ENCODE results near the gene GLP1R.

Gene GLP1R

DNA sequence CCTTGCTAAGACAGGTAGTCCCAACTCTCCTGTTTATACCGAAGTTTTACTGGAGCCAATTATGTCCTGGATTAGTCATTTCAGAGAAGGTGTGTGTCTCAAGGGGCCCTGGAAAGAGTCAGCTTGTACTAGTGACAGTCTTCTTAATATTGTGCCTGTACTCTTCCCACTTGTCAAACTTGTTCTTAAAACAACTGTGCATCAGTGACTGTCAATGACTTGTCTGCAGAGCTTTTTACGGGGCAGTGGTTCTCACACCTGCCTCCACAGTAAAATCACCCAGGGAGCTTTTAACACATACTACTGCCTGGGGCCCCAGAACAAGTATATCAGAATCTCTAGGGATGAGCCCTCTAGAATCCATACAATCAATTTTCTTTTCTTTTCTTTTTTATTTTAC lies 28.4 kb upstream of the GLP1R start:
- Histone ChIP-seq H3K9ac (ENCODE audit: low read length) (no peak overlapping the region), H3K4me1 (ENCODE audit: insufficient read depth, low read length) (no peaks in the 10 kb centered on the region), H3K4me3 (ENCODE audit: low read depth in 1 of 2, low read length in 2 of 2) (no peak overlapping the region), H3K27ac (ENCODE audit: low read depth, low read length) (no peak overlapping the region), H3K27me3 (ENCODE audit: control insufficient read depth in 1 of 2, insufficient read depth in 2 of 2, low read length in 2 of 2) (no peaks in the 10 kb centered on the region), H3K9me3 (ENCODE audit: low read length) (no peaks in the 10 kb centered on the region), H3K36me3 (ENCODE audit: insufficient read depth, low read length) (no peaks in the 10 kb centered on the region)

DNA sequence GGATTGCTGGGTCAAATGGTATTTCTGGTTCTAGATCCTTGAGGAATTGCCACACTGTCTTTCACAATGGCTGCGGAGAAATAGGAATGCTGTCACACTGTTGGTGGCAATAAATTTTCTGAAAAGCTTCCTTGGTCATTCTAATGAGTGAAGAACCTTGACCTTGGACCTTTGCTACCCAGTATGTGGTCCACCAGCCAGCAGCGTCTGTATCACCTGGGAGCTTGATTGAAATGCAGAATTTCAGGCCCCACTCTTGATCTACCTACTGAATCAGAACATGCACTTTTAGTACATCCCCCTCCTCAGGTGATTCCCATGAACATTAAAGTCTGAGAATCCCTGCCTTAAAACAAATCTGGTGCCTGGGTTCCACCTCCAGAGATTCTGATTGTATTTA lies 27.5 kb upstream of the GLP1R start:
- Histone ChIP-seq H3K9ac (ENCODE audit: low read length) (no peak overlapping the region), H3K9me3 (ENCODE audit: low read length) (no peaks in the 10 kb centered on the region), H3K27ac (ENCODE audit: low read depth, low read length) (no peak overlapping the region), H3K27me3 (ENCODE audit: control insufficient read depth in 1 of 2, insufficient read depth in 2 of 2, low read length in 2 of 2) (no peaks in the 10 kb centered on the region), H3K4me3 (ENCODE audit: low read depth in 1 of 2, low read length in 2 of 2) (no peak overlapping the region), H3K4me1 (ENCODE audit: insufficient read depth, low read length) (no peaks in the 10 kb centered on the region), H3K36me3 (ENCODE audit: insufficient read depth, low read length) (no peaks in the 10 kb centered on the region)

DNA sequence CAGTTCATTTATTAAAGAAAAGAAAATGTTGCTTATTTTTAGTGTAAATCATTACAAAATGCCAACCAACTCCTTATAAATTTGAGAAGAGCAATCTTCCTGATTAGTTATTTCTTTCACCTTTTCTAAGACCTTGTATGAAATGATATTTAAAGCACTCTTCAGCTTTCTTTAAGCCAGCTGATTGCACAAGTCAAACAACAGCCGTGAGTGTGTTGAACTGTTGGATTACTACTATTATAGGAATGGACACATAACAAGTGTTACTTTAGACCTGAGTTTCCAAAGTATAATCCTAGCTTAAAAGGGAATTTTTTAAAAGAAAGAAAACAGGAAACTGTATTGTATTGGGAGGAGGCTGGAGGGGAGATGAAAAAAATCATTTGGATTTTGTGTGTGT lies 26.8 kb upstream of the GLP1R start:
- Histone ChIP-seq H3K36me3 (ENCODE audit: insufficient read depth, low read length) (no peaks in the 10 kb centered on the region), H3K9ac (ENCODE audit: low read length) (no peak overlapping the region), H3K4me1 (ENCODE audit: insufficient read depth, low read length) (no peaks in the 10 kb centered on the region), H3K4me3 (ENCODE audit: low read depth in 1 of 2, low read length in 2 of 2) (no peak overlapping the region), H3K27ac (ENCODE audit: low read depth, low read length) (no peak overlapping the region), H3K27me3 (ENCODE audit: control insufficient read depth in 1 of 2, insufficient read depth in 2 of 2, low read length in 2 of 2) (peaks cover 0 to 2% of the 10 kb centered on the region in 2 donors), H3K9me3 (ENCODE audit: low read length) (no peaks in the 10 kb centered on the region)

DNA sequence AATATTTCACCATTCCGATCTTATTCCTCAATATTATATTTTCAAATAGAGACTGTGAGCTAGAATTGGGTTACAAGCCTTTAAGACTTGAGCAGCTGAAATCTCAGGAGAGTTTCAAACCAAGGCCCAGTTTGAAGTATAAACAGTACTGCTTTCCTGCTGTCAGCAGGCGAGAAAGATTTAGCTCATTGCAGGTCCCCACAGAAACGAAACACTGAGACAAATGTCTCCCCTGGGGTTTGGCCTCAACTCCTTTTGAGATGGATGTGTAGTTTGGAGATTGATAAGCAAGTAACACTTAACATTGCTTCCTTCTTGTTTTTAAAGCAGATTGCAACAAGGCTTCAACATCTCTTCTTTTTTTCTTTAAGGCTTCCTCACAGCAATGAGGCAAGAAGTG lies 22.4 kb upstream of the GLP1R start:
- Histone ChIP-seq H3K9ac (ENCODE audit: low read length) (no peak overlapping the region), H3K4me3 (ENCODE audit: low read depth in 1 of 2, low read length in 2 of 2) (no peak overlapping the region), H3K27ac (ENCODE audit: low read depth, low read length) (no peak overlapping the region), H3K4me1 (ENCODE audit: insufficient read depth, low read length) (no peaks in the 10 kb centered on the region), H3K36me3 (ENCODE audit: insufficient read depth, low read length) (no peaks in the 10 kb centered on the region), H3K9me3 (ENCODE audit: low read length) (no peaks in the 10 kb centered on the region), H3K27me3 (ENCODE audit: control insufficient read depth in 1 of 2, insufficient read depth in 2 of 2, low read length in 2 of 2) (peaks cover 0 to 7% of the 10 kb centered on the region in 2 donors)

DNA sequence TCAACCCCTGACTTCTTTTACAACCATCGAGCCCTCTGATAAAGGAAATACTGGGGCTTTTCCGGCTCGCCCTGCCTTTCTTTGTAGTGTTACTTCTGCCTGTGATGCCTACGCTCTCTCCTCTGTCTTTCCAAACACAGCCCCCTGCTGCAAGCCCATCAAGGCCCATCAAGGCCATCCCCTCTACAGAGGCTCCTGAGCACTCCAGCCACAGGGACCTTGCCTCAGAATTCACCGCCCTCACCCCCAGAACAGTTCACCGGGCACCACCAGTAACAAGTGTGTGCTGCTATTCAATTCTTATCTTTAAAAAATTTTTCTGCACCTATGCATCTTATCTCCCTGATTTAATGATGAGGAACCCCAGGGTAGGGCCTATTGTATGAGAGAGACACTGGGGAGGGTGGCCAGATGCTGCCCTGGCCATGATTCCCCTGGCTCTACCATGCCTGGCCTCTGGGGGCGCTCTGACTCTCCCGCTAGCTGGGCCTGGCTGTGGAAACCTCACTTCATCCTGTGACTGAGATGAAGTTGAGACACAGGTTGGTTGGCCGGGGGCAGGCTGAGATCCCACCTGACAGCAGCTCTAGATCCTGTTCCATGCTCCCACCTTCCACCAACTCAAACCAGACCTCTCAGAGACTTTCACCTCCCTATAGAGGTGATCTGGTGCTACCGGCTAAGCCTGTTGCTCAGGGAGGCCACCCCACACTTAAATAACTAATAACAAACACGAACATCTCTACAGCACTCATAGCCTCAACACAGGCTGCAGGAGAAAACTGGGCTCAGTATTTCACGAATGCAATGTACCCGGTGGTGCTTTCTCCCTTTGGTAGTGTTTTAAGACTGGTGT lies 19.2 kb upstream of the GLP1R start:
- Histone ChIP-seq H3K9me3 (ENCODE audit: low read length) (no peaks in the 10 kb centered on the region), H3K27me3 (ENCODE audit: control insufficient read depth in 1 of 2, insufficient read depth in 2 of 2, low read length in 2 of 2) (peaks cover 0 to 7% of the 10 kb centered on the region in 2 donors)

DNA sequence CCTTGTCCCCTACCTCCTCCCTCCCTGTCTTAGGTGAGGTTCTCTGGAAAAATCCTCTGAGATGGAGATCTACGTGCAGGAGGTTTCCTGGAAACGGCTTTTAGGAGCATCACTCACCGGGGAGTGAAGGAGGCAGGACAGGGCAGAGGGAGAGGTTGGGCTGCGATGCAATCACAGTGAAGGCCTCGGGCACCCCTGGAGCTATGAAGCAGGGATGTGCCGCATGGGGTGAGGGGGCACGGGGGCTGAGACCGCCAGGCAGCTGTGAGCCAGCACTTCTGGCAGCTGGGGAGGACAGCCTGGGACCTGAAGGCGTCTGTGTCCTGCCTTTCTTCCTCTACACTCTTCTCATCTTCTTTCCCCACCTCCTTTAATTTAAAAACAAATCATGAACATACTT lies 12.9 kb upstream of the GLP1R start:
- Histone ChIP-seq H3K4me3 (ENCODE audit: low read depth in 1 of 2, low read length in 2 of 2) (no peak overlapping the region), H3K36me3 (ENCODE audit: insufficient read depth, low read length) (no peaks in the 10 kb centered on the region), H3K9me3 (ENCODE audit: low read length) (no peaks in the 10 kb centered on the region), H3K9ac (ENCODE audit: low read length) (no peak overlapping the region), H3K27ac (ENCODE audit: low read depth, low read length) (no peak overlapping the region), H3K4me1 (ENCODE audit: insufficient read depth, low read length) (no peaks in the 10 kb centered on the region), H3K27me3 (ENCODE audit: control insufficient read depth in 1 of 2, insufficient read depth in 2 of 2, low read length in 2 of 2) (peaks cover 0 to 6% of the 10 kb centered on the region in 2 donors)

More for the DNA sequence above, 19.2 kb upstream of the GLP1R start:
- no peak overlapping the region for H3K9ac ChIP-seq (ENCODE audit: low read length)
- no peak overlapping the region for H3K27ac ChIP-seq (ENCODE audit: low read depth, low read length)
- H3K36me3 ChIP-seq (ENCODE audit: insufficient read depth, low read length) = no peaks in the 10 kb centered on the region
- no peak overlapping the region for H3K4me3 ChIP-seq (ENCODE audit: low read depth in 1 of 2, low read length in 2 of 2)
- no peaks in the 10 kb centered on the region for H3K4me1 ChIP-seq (ENCODE audit: insufficient read depth, low read length)

DNA sequence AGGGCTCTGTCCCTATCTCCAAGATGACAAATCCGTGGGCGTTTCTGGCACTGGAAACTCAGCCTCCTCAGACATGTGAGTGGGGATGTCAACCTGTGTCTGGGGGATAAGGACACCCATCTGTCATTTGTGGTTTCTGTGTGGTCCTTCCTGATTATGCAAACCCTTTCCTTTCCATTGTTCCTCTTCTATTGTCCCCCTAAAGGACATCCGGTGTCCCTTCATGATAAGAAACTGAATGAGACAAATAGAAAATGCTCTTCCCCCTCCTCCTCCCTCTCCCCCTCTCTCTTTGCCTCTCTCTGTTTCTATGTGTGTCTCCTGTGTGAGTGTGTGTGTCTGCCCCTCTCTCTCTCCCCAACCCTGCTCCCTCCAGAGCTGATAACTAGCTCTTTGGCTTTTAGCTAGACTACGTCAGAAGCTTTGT lies 11.5 kb upstream of the GLP1R start:
- H3K36me3 ChIP-seq (ENCODE audit: insufficient read depth, low read length) = no peaks in the 10 kb centered on the region
- H3K27ac ChIP-seq (ENCODE audit: low read depth, low read length) = no peak overlapping the region
- peaks cover 0 to 6% of the 10 kb centered on the region in 2 donors for H3K27me3 ChIP-seq (ENCODE audit: control insufficient read depth in 1 of 2, insufficient read depth in 2 of 2, low read length in 2 of 2)
- no peaks in the 10 kb centered on the region for H3K4me1 ChIP-seq (ENCODE audit: insufficient read depth, low read length)
- H3K9me3 ChIP-seq (ENCODE audit: low read length) = no peaks in the 10 kb centered on the region
- H3K4me3 ChIP-seq (ENCODE audit: low read depth in 1 of 2, low read length in 2 of 2) = no peak overlapping the region
- H3K9ac ChIP-seq (ENCODE audit: low read length) = no peak overlapping the region

DNA sequence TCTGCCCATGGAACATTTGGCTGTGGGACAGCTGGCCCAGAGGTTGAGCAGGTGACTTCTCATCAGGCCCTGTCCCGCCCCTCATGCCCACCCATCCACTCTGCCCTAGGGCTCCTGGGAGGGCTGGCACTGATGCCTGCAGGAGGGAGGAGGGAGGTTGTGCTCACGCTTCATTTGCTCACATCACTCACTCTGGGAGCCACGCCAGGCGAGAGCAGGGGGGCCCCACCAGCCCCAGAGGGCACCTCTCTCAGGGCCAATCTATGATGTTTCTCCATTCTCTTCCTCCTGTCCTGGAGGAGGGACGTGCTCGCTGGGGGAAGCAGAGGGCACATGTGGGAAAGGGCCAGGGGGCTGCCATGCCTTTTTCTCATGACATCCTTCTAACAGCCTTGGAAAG lies 10.9 kb upstream of the GLP1R start:
- H3K36me3 ChIP-seq (ENCODE audit: insufficient read depth, low read length) = no peaks in the 10 kb centered on the region

DNA sequence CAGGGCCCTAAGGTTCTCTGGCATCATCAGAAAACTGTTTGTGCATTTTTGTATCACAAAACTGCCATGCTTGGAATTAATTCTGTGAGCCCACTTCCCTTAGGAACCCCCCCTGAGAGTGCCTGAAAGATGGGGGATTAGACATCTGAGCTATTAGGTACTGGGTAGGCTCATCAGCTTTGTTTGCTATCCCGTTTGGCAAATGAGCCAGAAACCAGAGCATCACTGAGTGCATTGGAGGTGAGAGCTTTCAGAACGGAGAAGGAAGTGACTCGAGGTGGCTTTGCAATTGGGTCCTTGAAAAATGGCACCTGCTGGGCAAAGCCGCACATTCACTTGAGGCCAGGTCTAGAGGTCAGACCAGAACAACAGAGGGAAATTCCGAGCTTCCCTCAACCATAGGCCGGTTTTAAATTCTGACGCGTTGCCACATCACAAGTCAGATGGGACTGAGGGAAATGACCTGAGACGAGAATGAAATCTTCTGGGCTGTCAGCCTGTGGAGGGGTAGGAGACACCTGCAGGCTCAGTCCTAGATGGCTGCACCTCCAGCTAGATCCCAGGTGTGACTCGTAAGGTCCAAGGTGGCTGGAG lies 8.4 kb upstream of the GLP1R start:
- no peak overlapping the region for H3K27ac ChIP-seq (ENCODE audit: low read depth, low read length)

More for the DNA sequence above, 10.9 kb upstream of the GLP1R start:
- Histone ChIP-seq H3K4me1 (ENCODE audit: insufficient read depth, low read length) (no peaks in the 10 kb centered on the region), H3K27me3 (ENCODE audit: control insufficient read depth in 1 of 2, insufficient read depth in 2 of 2, low read length in 2 of 2) (peaks cover 0 to 6% of the 10 kb centered on the region in 2 donors), H3K4me3 (ENCODE audit: low read depth in 1 of 2, low read length in 2 of 2) (no peak overlapping the region), H3K27ac (ENCODE audit: low read depth, low read length) (no peak overlapping the region), H3K9me3 (ENCODE audit: low read length) (no peaks in the 10 kb centered on the region), H3K9ac (ENCODE audit: low read length) (no peak overlapping the region)

DNA sequence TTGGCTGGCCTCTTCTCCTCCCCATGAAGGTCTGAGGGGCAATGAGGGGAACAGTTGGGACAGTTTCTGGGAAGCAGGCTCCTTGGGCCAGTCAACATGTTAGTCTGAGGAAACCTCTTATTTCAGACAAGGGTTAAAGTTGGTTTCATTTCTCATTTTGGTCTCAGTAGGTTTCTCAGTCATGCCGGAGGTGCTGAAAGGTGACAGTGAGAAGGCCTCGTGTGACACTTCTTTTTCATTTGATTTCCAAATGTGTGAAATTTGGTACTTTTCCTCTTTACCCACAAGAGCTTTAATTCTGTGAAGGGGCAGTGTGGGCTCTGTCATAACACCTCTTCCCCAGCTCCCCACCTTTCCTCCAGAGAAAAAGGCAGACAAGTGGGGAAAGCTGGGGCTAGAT lies 7.5 kb upstream of the GLP1R start:
- peaks cover 0 to 6% of the 10 kb centered on the region in 2 donors for H3K27me3 ChIP-seq (ENCODE audit: control insufficient read depth in 1 of 2, insufficient read depth in 2 of 2, low read length in 2 of 2)
- no peak overlapping the region for H3K9ac ChIP-seq (ENCODE audit: low read length)
- no peaks in the 10 kb centered on the region for H3K36me3 ChIP-seq (ENCODE audit: insufficient read depth, low read length)

More for the DNA sequence above, 8.4 kb upstream of the GLP1R start:
- Histone ChIP-seq H3K9ac (ENCODE audit: low read length) (no peak overlapping the region), H3K9me3 (ENCODE audit: low read length) (no peaks in the 10 kb centered on the region), H3K4me3 (ENCODE audit: low read depth in 1 of 2, low read length in 2 of 2) (no peak overlapping the region), H3K4me1 (ENCODE audit: insufficient read depth, low read length) (no peaks in the 10 kb centered on the region), H3K27me3 (ENCODE audit: control insufficient read depth in 1 of 2, insufficient read depth in 2 of 2, low read length in 2 of 2) (peaks cover 0 to 6% of the 10 kb centered on the region in 2 donors), H3K36me3 (ENCODE audit: insufficient read depth, low read length) (no peaks in the 10 kb centered on the region)

DNA sequence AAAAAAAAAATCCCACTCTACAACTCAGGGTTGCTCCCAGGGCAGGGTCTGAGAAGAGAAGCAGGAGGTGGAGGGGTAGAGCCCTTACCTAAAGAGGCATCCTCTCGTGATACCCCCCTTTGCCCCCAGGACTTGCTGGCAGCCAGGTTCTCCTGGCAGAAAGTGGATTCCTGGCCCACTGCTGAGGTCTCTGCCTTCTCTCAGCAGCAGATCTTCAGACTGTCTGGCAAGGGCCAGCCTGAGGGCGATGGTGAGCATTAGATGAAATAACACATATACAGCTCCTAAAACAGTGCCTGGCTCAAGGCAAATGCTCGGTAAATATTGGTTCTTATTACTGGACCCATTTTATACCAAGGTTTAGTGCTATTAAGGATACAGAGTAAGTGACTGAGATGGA lies 4.8 kb upstream of the GLP1R start:
- Histone ChIP-seq H3K4me3 (ENCODE audit: low read depth in 1 of 2, low read length in 2 of 2) (no peak overlapping the region), H3K9me3 (ENCODE audit: low read length) (no peaks in the 10 kb centered on the region), H3K4me1 (ENCODE audit: insufficient read depth, low read length) (no peaks in the 10 kb centered on the region), H3K9ac (ENCODE audit: low read length) (no peak overlapping the region), H3K27me3 (ENCODE audit: control insufficient read depth in 1 of 2, insufficient read depth in 2 of 2, low read length in 2 of 2) (peaks cover 0 to 19% of the 10 kb centered on the region in 2 donors), H3K27ac (ENCODE audit: low read depth, low read length) (no peak overlapping the region), H3K36me3 (ENCODE audit: insufficient read depth, low read length) (no peaks in the 10 kb centered on the region)

More for the DNA sequence above, 7.5 kb upstream of the GLP1R start:
- Histone ChIP-seq H3K27ac (ENCODE audit: low read depth, low read length) (no peak overlapping the region), H3K9me3 (ENCODE audit: low read length) (no peaks in the 10 kb centered on the region), H3K4me1 (ENCODE audit: insufficient read depth, low read length) (no peaks in the 10 kb centered on the region), H3K4me3 (ENCODE audit: low read depth in 1 of 2, low read length in 2 of 2) (no peak overlapping the region)
